NCI-H510A (cell line): ENCODE results near the gene TCTN2.

Source experiments
- DNase-seq: peaks from one replicate; lab custom pipeline; 2025; lab: John Stamatoyannopoulos, UW

The TCTN2 gene

GRCh38 chr12:123670882-123671728, at the start of gene TCTN2:
TCTN2 (plus strand) TSS chr12:123671113; CDS start chr12:123671241, 128 bp downstream.
- DNase-seq = peak; percentile 95

- DNase-seq = no peak
These were observed 49.0 kb upstream of the TCTN2 start for GRCh38 chr12:123621619-123622530.

- peak; percentile 96 for DNase-seq
These were observed 37.4 kb upstream of the TCTN2 start, which contains the start of the genes EIF2B1 and GTF2H3 for GRCh38 chr12:123633379-123634141. EIF2B1 (minus strand) TSS chr12:123633686; CDS start chr12:123633557, 129 bp downstream. GTF2H3 (plus strand) TSS chr12:123633829; CDS start chr12:123633860, 31 bp downstream.

- DNase-seq = no peak
These were observed 36.8 kb upstream of the TCTN2 start for GRCh38 chr12:123634142-123634561.

GRCh38 chr12:123643911-123644310, 27.0 kb upstream of the TCTN2 start:
- DNase-seq = no peak

GRCh38 chr12:123645380-123645779, 25.5 kb upstream of the TCTN2 start:
- no peak for DNase-seq

GRCh38 chr12:123645878-123646277, 25.0 kb upstream of the TCTN2 start:
- no peak for DNase-seq

GRCh38 chr12:123648401-123648800, 22.5 kb upstream of the TCTN2 start:
- no peak for DNase-seq

- no peak for DNase-seq
These were observed 16.7 kb upstream of the TCTN2 start for GRCh38 chr12:123654129-123654701.

- no peak for DNase-seq
These were observed 15.5 kb upstream of the TCTN2 start for GRCh38 chr12:123655420-123655819.

- no peak for DNase-seq
These were observed 14.5 kb upstream of the TCTN2 start for GRCh38 chr12:123656392-123656791.

- DNase-seq = no peak
These were observed 13.7 kb upstream of the TCTN2 start for GRCh38 chr12:123657211-123657610.

GRCh38 chr12:123659996-123660727, 10.8 kb upstream of the TCTN2 start:
- no peak for DNase-seq

GRCh38 chr12:123667771-123668170, 3.1 kb upstream of the TCTN2 start:
- DNase-seq = no peak

GRCh38 chr12:123671876-123672275, 963 bp downstream of the TCTN2 start:
- DNase-seq = no peak

- DNase-seq = no peak
These were observed 4.5 kb downstream of the TCTN2 start for GRCh38 chr12:123675436-123675835.

- DNase-seq = no peak
These were observed 5.9 kb downstream of the TCTN2 start for GRCh38 chr12:123676616-123677320.

- DNase-seq = no peak
These were observed 8.1 kb downstream of the TCTN2 start for GRCh38 chr12:123678981-123679380.

GRCh38 chr12:123681605-123682004, 10.7 kb downstream of the TCTN2 start:
- no peak for DNase-seq

GRCh38 chr12:123683964-123684363, 13.1 kb downstream of the TCTN2 start:
- DNase-seq = no peak
